WTC11 (cell line): ENCODE measurements around the gene SALL1. TPM values are rescaled to one million over a fixed set of nuclear protein-coding genes. Genes with fewer than 3 reads are reported as not detected.

Experiments used
- ATAC-seq: fragments of 200-7000 bp; cut with Tn5 transposase; 2 replicates; pipeline ENCODE4 v1.10.0; 2021; ENCODE audit warnings: mild to moderate bottlenecking, moderate library complexity
- CTCF ChIA-PET: fragments of 300-600 bp; sonication (Branson Sonifier 250); formaldehyde crosslinking; loops from one replicate; lab custom pipeline; 2021; ENCODE audit warnings: antibody characterized with exemption; lab: Charles Lee
- POLR2A ChIA-PET: fragments of 350-600 bp; sonication (Branson Sonifier 250); formaldehyde crosslinking; loops from one replicate; lab custom pipeline; 2021; ENCODE audit warnings: antibody characterized with exemption; lab: Charles Lee
- DNase-seq: peaks from one replicate; pipeline ENCODE4 v3.0.0; 2021; ENCODE audit warnings: low spot score
- H3K27ac Mint-ChIP-seq: 2 replicates; pipeline ENCODE4 v1.8.0; 2021; ENCODE audit warnings: mixed read lengths
- H3K27me3 Mint-ChIP-seq: 2 replicates; pipeline ENCODE4 v1.8.0; 2021; ENCODE audit warnings: low read depth, mild to moderate bottlenecking, moderate library complexity, mixed read lengths
- H3K36me3 Mint-ChIP-seq: 2 replicates; pipeline ENCODE4 v1.8.0; 2021; ENCODE audit warnings: mixed read lengths
- H3K4me1 Mint-ChIP-seq: 2 replicates; pipeline ENCODE4 v1.8.0; 2022; ENCODE audit warnings: mixed read lengths
- H3K4me3 Mint-ChIP-seq: 2 replicates; pipeline ENCODE4 v1.8.0; 2021; ENCODE audit warnings: mild to moderate bottlenecking, moderate library complexity, mixed read lengths
- H3K9me3 Mint-ChIP-seq: 2 replicates; pipeline ENCODE4 v1.8.0; 2021; ENCODE audit warnings: mixed read lengths
- ATF2 ChIP-seq: sonication (generic); formaldehyde crosslinking; IDR thresholded peaks from 2 replicates; pipeline ENCODE4 v1.8.1; 2022; ENCODE audit warnings: low read depth, missing genetic modification reagents, borderline replicate concordance
- ATF3 ChIP-seq: sonication (generic); formaldehyde crosslinking; conservative IDR thresholded peaks from 2 replicates; pipeline ENCODE4 v1.8.1; 2022; ENCODE audit warnings: mild to moderate bottlenecking, missing genetic modification reagents
- CREM ChIP-seq: sonication (generic); formaldehyde crosslinking; IDR thresholded peaks from 2 replicates; pipeline ENCODE4 v1.8.1; 2022; ENCODE audit warnings: mild to moderate bottlenecking, missing genetic modification reagents, moderate library complexity
- E2F1 ChIP-seq: sonication (generic); formaldehyde crosslinking; IDR thresholded peaks from 2 replicates; pipeline ENCODE4 v1.8.0; 2022; ENCODE audit warnings: mild to moderate bottlenecking, missing genetic modification reagents
- E2F4 ChIP-seq: sonication (generic); formaldehyde crosslinking; IDR thresholded peaks from 2 replicates; pipeline ENCODE4 v1.8.1; 2022; ENCODE audit warnings: low read depth, mild to moderate bottlenecking, moderate library complexity, missing genetic modification reagents, borderline replicate concordance
- ESRRA ChIP-seq: sonication (generic); formaldehyde crosslinking; IDR thresholded peaks from 2 replicates; pipeline ENCODE4 v1.8.1; 2022; ENCODE audit warnings: mild to moderate bottlenecking, missing genetic modification reagents, borderline replicate concordance
- FOXK1 ChIP-seq: sonication (generic); formaldehyde crosslinking; IDR thresholded peaks from 2 replicates; pipeline ENCODE4 v1.8.0; 2022; ENCODE audit warnings: mild to moderate bottlenecking, moderate library complexity, missing genetic modification reagents
- GRHL2 ChIP-seq: fragments of 250-450 bp; sonication (Bioruptor Pico); IDR thresholded peaks from 2 replicates; pipeline ENCODE4 v1.8.0; 2022; ENCODE audit warnings: mild to moderate bottlenecking, moderate library complexity; ENCODE audit not compliant: insufficient replicate concordance, severe bottlenecking
- MYBL2 ChIP-seq: sonication (generic); formaldehyde crosslinking; IDR thresholded peaks from 2 replicates; pipeline ENCODE4 v1.8.1; 2023; ENCODE audit warnings: mild to moderate bottlenecking, moderate library complexity, missing genetic modification reagents
- NR3C1 ChIP-seq: sonication (generic); formaldehyde crosslinking; conservative IDR thresholded peaks from 2 replicates; pipeline ENCODE4 v1.8.1; 2023; ENCODE audit warnings: low read depth, mild to moderate bottlenecking, missing genetic modification reagents
- SMAD3 ChIP-seq: sonication (generic); formaldehyde crosslinking; IDR thresholded peaks from 2 replicates; pipeline ENCODE4 v1.8.0; 2022; ENCODE audit warnings: missing genetic modification reagents, mild to moderate bottlenecking, borderline replicate concordance
- TEAD4 ChIP-seq: sonication (generic); formaldehyde crosslinking; IDR thresholded peaks from 2 replicates; pipeline ENCODE4 v1.8.0; 2022; ENCODE audit warnings: mild to moderate bottlenecking, missing genetic modification reagents
- TP53 ChIP-seq: sonication (generic); formaldehyde crosslinking; IDR thresholded peaks from 2 replicates; pipeline ENCODE4 v1.8.1; 2023; ENCODE audit warnings: mild to moderate bottlenecking, missing genetic modification reagents
- ZBTB21 ChIP-seq: sonication (generic); formaldehyde crosslinking; IDR thresholded peaks from 2 replicates; pipeline ENCODE4 v1.8.1; 2023; ENCODE audit warnings: mild to moderate bottlenecking, missing genetic modification reagents, borderline replicate concordance
- ZNF138 ChIP-seq: sonication (generic); formaldehyde crosslinking; conservative IDR thresholded peaks from 2 replicates; pipeline ENCODE4 v1.8.1; 2022; ENCODE audit warnings: mild to moderate bottlenecking, moderate library complexity, missing genetic modification reagents
- ZNF232 ChIP-seq: sonication (generic); formaldehyde crosslinking; IDR thresholded peaks from 2 replicates; pipeline ENCODE4 v1.8.0; 2022; ENCODE audit warnings: mild to moderate bottlenecking, missing genetic modification reagents
- ZNF317 ChIP-seq: sonication (generic); formaldehyde crosslinking; IDR thresholded peaks from 2 replicates; pipeline ENCODE4 v1.8.1; 2023; ENCODE audit warnings: low read depth, mild to moderate bottlenecking, moderate library complexity, missing genetic modification reagents, borderline replicate concordance
- total RNA-seq: library from RNA; stranded (reverse); gene quantifications from 3 replicates; pipeline ENCODE4 v1.2.3, GENCODE V29; 2021
- TF ChIP-seq, protein P1 (sequence below): fragments of 250-450 bp; sonication (Bioruptor Pico); IDR thresholded peaks from 2 replicates; pipeline ENCODE4 v1.9.0; 2021; ENCODE audit warnings: mild to moderate bottlenecking
- TF ChIP-seq, protein P2 (sequence below): sonication (generic); formaldehyde crosslinking; conservative IDR thresholded peaks from 2 replicates; pipeline ENCODE4 v1.8.1; 2023; ENCODE audit warnings: mild to moderate bottlenecking, low read depth, missing genetic modification reagents, moderate library complexity
- TF ChIP-seq, protein P3 (sequence below): fragments of 250-450 bp; sonication (Bioruptor Pico); IDR thresholded peaks from 2 replicates; pipeline ENCODE4 v1.9.0; 2021; ENCODE audit warnings: moderate library complexity, mild to moderate bottlenecking, inconsistent platforms, borderline replicate concordance
- TF ChIP-seq, protein P4 (sequence below): sonication (generic); formaldehyde crosslinking; IDR thresholded peaks from 2 replicates; pipeline ENCODE4 v1.8.1; 2023; ENCODE audit warnings: mild to moderate bottlenecking, moderate library complexity, missing genetic modification reagents
- TF ChIP-seq, protein P5 (sequence below): sonication (generic); formaldehyde crosslinking; IDR thresholded peaks from 2 replicates; pipeline ENCODE4 v1.8.1; 2023; ENCODE audit warnings: mild to moderate bottlenecking, missing genetic modification reagents

The SALL1 gene
- total RNA-seq, 1 experiment from 2014 or later, result 63.9 TPM

- DNase-seq (peak; percentile 62), ATAC-seq (peak; percentile 56)
- Mint-ChIP-seq H3K27ac (no peak overlapping the region), H3K9me3 (no peaks in the 10 kb centered on the region), H3K4me1 (peaks cover 37% of the 10 kb centered on the region), H3K27me3 (no peaks in the 10 kb centered on the region), H3K4me3 (peak overlapping the region; percentile 92), H3K36me3 (peaks cover 32% of the 10 kb centered on the region)
- ChIA-PET CTCF (interaction anchor here (0.6 to 1.7 kb wide), 4 partner anchors 12 to 510 kb away, joined by 3 to 9 read pairs (median 4); no protein-coding TSS in a partner anchor), POLR2A (interaction anchor here (2.0 kb wide), 1 partner anchor 18 kb away, joined by 8 read pairs; no protein-coding TSS in a partner anchor)
- TF ChIP-seq ESRRA (CRISPR knock-in tag) (peak; percentile 98), TP53 (CRISPR knock-in tag) (no peak), FOXK1 (no peak; the same call in 1 of the 2 replicates), ZNF138 (CRISPR knock-in tag) (no peak), SMAD3 (no peak), TEAD4 (CRISPR knock-in tag) (no peak), ATF3 (no peak), ZNF232 (no peak), ZNF317 (no peak), GRHL2 (CRISPR knock-in tag) (no peak), NR3C1 (CRISPR knock-in tag) (no peak), E2F1 (no peak), E2F4 (CRISPR knock-in tag) (0 out of 2 replicates have a peak, but pooled peaks have one; percentile 23), ATF2 (no peak), ZBTB21 (CRISPR knock-in tag) (no peak), CREM (CRISPR knock-in tag) (no peak), MYBL2 (peak; percentile 81; the same call in 1 of the 2 replicates)
- TF ChIP-seq, protein P1, sequence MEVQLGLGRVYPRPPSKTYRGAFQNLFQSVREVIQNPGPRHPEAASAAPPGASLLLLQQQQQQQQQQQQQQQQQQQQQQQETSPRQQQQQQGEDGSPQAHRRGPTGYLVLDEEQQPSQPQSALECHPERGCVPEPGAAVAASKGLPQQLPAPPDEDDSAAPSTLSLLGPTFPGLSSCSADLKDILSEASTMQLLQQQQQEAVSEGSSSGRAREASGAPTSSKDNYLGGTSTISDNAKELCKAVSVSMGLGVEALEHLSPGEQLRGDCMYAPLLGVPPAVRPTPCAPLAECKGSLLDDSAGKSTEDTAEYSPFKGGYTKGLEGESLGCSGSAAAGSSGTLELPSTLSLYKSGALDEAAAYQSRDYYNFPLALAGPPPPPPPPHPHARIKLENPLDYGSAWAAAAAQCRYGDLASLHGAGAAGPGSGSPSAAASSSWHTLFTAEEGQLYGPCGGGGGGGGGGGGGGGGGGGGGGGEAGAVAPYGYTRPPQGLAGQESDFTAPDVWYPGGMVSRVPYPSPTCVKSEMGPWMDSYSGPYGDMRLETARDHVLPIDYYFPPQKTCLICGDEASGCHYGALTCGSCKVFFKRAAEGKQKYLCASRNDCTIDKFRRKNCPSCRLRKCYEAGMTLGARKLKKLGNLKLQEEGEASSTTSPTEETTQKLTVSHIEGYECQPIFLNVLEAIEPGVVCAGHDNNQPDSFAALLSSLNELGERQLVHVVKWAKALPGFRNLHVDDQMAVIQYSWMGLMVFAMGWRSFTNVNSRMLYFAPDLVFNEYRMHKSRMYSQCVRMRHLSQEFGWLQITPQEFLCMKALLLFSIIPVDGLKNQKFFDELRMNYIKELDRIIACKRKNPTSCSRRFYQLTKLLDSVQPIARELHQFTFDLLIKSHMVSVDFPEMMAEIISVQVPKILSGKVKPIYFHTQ, result no peak
- TF ChIP-seq, protein P2, sequence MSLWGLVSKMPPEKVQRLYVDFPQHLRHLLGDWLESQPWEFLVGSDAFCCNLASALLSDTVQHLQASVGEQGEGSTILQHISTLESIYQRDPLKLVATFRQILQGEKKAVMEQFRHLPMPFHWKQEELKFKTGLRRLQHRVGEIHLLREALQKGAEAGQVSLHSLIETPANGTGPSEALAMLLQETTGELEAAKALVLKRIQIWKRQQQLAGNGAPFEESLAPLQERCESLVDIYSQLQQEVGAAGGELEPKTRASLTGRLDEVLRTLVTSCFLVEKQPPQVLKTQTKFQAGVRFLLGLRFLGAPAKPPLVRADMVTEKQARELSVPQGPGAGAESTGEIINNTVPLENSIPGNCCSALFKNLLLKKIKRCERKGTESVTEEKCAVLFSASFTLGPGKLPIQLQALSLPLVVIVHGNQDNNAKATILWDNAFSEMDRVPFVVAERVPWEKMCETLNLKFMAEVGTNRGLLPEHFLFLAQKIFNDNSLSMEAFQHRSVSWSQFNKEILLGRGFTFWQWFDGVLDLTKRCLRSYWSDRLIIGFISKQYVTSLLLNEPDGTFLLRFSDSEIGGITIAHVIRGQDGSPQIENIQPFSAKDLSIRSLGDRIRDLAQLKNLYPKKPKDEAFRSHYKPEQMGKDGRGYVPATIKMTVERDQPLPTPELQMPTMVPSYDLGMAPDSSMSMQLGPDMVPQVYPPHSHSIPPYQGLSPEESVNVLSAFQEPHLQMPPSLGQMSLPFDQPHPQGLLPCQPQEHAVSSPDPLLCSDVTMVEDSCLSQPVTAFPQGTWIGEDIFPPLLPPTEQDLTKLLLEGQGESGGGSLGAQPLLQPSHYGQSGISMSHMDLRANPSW (CRISPR knock-in tag), result no peak
- TF ChIP-seq, protein P3, sequence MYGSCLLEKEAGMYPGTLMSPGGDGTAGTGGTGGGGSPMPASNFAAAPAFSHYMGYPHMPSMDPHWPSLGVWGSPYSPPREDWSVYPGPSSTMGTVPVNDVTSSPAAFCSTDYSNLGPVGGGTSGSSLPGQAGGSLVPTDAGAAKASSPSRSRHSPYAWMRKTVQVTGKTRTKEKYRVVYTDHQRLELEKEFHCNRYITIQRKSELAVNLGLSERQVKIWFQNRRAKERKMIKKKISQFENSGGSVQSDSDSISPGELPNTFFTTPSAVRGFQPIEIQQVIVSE (CRISPR knock-in tag), result no peak
- TF ChIP-seq, protein P4, sequence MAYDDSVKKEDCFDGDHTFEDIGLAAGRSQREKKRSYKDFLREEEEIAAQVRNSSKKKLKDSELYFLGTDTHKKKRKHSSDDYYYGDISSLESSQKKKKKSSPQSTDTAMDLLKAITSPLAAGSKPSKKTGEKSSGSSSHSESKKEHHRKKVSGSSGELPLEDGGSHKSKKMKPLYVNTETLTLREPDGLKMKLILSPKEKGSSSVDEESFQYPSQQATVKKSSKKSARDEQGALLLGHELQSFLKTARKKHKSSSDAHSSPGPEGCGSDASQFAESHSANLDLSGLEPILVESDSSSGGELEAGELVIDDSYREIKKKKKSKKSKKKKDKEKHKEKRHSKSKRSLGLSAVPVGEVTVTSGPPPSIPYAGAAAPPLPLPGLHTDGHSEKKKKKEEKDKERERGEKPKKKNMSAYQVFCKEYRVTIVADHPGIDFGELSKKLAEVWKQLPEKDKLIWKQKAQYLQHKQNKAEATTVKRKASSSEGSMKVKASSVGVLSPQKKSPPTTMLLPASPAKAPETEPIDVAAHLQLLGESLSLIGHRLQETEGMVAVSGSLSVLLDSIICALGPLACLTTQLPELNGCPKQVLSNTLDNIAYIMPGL, result peak; percentile 82; the same call in 1 of the 2 replicates
- TF ChIP-seq, protein P5, sequence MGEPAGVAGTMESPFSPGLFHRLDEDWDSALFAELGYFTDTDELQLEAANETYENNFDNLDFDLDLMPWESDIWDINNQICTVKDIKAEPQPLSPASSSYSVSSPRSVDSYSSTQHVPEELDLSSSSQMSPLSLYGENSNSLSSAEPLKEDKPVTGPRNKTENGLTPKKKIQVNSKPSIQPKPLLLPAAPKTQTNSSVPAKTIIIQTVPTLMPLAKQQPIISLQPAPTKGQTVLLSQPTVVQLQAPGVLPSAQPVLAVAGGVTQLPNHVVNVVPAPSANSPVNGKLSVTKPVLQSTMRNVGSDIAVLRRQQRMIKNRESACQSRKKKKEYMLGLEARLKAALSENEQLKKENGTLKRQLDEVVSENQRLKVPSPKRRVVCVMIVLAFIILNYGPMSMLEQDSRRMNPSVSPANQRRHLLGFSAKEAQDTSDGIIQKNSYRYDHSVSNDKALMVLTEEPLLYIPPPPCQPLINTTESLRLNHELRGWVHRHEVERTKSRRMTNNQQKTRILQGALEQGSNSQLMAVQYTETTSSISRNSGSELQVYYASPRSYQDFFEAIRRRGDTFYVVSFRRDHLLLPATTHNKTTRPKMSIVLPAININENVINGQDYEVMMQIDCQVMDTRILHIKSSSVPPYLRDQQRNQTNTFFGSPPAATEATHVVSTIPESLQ (CRISPR knock-in tag), result no peak
Observed at GRCh38 chr16:51134269-51134812, 16.7 kb downstream of the SALL1 start.
